Measurements from ENCODE around the gene TCEAL5.
"Not testable (repeated sequence)": the region's sequence is repeated elsewhere in the genome, so short reads cannot be mapped to it uniquely, and the experiment has no call there.

The TCEAL5 gene, protein sequence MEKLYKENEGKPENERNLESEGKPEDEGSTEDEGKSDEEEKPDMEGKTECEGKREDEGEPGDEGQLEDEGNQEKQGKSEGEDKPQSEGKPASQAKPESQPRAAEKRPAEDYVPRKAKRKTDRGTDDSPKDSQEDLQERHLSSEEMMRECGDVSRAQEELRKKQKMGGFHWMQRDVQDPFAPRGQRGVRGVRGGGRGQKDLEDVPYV

DNA sequence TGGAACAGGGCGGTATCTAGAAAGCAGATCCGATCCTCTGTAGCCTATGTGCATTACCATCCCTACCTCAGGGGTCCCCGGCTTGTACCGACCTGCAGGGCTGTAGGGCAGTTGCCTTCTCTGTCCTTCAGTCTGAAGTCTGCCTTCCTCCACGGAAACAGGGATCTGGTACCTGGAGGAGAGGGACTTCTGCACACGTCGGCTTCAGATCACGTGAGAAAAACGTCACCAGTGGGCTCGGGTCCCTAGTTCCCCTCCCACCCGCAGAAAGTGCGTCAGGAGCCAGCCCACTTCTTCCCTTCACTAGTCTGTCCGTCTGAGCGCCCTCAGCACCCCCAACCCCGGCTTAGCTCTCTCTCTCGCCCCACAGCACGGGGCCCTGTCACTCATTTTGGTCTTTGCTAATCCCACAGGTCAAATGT is at the start of gene TCEAL5:
TSS of gene TCEAL5 (minus strand) at position 170 of the 422 bp plus-strand sequence. CDS start 2,187 bp downstream, outside the sequence.
- no peak for DNase-seq (ENCODE audit: low spot score)

DNA sequence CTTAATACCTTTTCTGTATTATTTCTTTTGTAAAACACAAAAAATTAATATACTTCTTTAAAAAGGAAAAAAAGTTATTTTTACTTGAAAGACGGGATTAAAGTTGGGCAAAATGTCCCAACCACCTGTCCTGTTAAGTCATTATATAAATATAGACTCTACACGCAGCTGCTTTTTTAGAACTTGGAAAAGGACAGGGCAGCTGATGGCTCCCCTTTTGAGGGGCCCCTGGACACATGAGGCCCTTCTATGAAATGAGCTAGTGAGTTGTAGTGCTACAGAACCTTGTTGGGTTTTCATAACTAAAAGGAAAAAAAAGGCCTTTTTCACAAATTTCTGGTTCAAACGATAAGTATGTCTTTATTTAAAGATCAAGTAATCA is 34.8 kb upstream of the TCEAL5 start:
- no peak for DNase-seq (ENCODE audit: low spot score)

DNA sequence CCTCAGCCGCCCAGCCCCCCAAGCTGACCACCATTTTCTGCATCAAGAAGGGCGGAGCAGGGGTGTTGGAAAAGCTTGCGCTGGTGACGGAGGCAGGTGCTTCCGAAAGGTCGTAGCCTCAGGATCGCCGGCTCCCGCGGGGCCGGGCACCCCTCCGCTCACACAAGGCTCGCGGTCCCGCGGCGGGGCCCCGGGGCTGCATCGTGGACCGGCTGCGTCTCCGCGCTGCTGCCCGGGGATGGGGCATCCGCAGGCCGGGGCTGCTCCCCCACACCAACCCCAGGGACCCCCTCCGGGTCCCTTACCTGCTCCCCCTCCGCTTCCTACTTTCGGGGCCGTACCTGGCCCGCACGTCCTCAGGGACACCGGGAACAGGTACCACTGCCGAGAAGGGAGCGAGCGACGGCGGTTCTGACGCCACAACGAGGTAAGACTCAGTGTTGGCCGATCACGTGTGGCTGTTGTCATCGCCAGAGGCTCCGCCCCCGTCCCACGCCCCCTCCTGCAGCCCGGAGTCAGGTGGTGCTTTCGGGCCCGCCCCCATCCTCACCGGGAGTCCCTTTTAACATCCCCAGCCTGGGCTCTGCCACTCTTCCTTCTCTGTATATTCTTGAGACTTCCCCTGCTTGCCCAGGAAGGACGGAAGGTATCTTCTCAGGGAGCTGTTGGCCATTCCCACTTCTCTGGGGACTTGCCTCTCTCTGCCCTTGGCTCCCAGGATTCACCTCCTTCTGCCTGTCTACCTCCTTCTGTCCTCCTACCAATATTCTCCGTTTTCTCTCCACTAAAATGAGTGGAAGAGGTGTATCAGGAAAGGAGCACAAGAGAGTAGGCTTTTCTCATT is 34.2 kb upstream of the TCEAL5 start, which contains the start of gene BEX2:
TSS of gene BEX2 (minus strand) at position 436 of the 844 bp plus-strand sequence. CDS start 1,014 bp downstream, outside the sequence.
- peak; percentile 84 for DNase-seq (ENCODE audit: low spot score)

DNA sequence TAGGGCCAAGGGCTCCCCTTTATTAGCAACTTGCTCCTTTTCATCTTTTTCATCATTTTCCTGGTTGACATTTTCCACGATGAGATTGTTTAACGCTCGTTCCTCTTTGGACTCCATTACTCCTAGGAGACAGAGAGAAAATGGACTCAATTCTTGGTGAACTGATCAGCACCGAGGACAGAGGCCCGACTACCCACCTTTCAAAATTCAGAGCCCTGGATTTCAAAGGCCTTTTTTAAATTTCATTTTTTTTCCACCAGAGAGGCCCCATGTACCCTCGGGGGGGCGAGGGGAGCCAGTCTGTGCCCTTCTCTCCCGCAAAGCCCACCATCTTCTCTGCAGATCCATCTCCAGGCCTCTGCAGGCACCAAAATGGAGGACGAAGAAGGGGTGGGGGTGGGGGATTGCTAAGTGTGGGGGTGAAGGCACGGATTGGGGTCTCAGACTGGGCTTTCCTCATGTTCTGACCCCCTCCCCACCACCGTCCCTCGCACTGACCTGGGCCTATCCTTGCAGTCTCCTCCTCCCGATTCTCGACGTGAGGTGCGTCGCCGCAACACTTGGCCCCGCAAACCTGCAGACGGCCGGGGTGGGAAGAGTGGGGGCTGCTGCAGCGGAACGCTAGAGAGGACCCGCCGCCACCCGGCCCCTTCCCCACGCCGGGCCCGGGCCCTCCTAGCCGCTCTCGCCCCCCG is 33.5 kb upstream of the TCEAL5 start:
- DNase-seq (ENCODE audit: low spot score) = no peak

DNA sequence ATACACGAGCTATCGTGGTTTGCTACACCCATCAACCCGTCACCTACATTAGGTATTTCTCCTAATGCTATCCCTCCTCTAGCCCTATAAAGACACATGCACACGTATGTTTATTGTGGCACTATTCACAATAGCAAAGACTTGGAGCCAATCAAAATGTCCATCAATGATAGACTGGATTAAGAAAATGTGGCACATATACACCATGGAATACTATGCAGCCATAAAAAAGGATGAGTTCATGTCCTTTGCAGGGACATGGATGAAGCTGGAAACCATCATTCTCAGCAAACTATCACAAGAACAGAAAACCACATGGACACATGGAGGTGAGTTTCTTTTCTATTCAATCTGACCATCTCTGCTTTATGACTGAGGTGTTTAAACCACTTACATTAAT is 29.1 kb upstream of the TCEAL5 start:
- not testable (repeated sequence) for DNase-seq (ENCODE audit: low spot score)

DNA sequence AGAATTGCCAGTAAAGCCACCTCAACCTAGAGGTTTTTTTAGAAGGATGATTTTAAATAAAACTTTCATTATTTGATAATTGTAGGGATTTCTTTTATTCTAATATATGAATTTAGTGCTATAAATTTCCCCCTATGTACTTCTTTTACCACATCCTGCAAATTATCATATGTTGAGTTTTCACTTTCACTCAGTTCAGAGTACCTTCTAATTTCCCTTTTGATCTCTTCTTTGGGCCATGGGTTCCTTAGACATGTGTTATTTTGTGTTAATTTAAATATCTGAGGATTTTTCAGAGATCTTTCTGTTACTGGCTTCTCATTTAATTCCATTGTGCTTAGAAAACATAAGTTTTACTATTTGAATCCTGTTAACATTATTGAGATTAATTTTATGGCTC is 28.2 kb upstream of the TCEAL5 start:
- no peak for DNase-seq (ENCODE audit: low spot score)

DNA sequence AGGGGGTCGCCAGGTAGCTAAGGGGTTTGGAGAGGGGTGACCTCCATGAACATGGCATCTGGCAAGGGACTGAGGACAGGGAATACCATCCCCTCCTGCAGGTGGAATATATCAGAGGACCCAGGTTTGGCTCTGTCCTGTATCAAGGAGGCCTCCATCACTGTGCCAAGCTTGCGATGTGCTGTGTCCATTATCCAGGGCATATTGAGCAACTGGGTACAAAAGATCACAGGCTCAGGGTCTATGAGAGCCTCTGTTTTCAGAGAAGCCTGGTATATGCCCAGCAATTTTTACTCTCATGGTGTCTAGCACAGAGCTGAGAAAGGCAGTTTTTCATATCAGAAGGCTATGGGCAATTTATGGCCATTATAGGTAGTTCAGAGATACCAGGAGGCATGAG is 16.6 kb upstream of the TCEAL5 start:
- DNase-seq (ENCODE audit: low spot score) = no peak

DNA sequence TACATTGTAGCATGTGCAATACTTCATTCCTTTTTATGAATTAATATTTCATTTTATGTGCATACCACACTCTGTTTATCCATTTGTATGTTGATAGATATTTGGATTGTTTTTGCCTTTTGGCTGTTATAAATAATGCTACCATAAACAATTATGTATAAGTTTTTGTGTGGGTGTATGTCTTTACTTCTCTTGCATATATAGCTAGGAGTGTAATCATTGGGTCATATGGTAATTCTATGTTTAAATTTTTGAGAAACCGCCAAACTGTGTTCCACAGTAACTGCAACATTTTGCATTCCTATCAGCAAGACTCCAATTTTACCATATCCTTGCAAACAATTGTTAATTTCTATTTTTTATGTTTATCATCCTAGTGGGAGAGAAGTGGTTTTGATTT is 3.1 kb upstream of the TCEAL5 start:
- DNase-seq (ENCODE audit: low spot score) = no peak

DNA sequence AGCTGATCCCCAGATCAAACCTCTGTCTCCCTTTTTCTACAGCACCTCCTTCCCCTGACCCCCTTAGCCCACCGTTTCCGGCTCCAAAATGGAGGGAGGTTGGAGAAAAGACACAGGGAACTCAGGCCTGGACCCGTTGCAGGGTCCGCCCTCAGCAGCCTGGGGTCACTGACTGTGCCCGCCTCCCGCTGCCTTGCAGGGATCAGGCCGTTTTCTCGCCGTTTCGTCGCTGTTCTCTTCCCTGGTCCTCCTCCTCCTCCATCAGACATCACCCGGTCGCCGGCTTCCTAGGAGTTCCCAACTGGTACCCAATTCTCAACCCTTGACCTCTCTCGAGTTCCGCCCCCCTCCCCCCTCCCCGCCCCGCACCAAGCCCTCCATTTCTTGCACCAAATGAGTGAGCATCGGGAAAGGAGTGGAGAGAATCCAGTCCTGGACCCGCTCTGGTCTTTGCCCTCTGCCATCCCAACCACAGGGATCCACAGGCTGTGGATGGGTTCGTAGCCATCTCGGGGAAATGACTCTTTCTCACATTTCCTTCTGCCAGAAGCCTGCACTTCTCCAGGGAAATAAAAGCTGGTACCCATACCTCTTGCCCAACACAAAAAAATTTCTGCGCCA is 493 bp downstream of the TCEAL5 start:
- no peak for DNase-seq (ENCODE audit: low spot score)

DNA sequence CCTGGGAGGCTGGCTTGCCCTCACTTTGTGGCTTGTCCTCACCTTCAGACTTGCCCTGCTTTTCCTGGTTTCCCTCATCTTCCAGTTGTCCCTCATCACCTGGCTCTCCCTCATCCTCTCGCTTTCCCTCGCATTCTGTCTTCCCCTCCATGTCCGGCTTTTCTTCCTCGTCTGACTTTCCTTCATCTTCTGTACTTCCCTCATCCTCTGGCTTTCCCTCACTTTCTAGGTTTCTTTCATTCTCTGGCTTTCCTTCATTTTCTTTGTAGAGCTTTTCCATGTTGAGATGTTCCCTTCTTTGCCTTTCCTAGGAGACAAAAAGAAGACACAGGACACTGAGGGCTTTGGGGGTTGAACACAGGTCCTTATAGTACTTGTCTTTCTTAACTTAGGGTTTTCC is 2.3 kb downstream of the TCEAL5 start:
- DNase-seq (ENCODE audit: low spot score) = no peak

DNA sequence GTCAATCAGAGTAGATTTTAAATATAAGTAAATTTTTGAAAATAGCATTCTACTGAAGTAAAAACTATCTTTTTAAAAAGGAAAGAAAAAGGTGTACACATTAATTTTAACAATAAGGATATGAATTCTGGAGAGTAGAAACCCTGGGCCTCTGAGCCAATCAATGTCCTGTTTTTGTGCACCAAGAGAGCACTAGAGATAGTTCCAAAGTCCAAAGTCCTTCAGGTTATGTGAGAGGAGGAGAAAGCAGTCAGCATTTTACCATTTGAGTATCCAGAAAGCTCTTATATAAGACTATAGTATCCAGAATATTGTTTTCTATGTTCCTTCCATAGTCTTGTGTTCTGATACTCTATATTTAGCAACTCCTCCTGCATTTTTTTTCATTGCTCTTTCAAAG is 18.3 kb downstream of the TCEAL5 start:
- no peak for DNase-seq (ENCODE audit: low spot score)

DNA sequence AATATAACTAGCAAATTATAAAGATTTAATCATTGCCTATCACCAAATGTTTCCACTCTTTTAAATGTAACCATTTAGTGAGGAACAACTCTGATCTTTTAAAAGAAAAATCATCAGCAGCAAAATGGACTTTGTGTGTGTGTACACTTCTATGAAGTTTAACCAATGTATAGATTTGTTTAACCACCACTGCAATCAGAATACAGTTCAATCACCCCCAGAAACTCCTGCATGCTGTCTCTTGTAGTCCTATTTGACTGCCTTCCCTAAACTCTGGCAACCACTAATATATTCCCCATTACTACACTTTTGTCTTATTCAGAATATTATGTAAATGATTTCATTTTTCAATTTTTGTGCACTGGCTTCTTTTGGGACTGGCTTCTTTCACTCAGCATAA is 19.9 kb downstream of the TCEAL5 start:
- no peak for DNase-seq (ENCODE audit: low spot score)

DNA sequence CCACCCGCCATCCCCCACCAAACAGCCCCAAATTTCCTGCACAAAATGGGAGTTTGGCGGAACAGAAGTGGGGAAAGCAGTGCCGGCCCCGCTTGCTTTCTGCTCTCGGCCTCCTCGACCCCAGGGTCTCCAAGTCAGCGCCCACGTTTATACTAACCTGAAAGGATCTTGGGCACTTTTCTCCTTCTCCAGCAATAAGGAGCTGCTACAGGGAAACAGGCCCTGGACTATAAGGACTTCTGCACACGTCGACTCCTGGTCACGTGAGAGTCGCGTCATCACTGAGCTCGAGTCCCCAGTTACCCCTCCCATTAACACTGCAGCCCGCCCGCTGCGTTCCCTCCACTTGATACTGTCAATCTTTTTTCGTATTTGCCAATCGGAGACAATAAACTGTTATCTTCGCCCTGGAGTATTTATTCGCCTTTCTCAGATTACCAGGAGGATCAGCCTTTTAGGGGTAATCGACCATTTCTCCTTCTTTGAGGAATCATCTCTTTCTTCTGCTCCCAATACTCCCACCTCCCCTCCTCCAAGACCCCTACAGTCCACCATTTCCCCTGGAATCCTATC is 21.5 kb downstream of the TCEAL5 start, which contains the start of gene TCEAL8:
TSS of gene TCEAL8 (minus strand) at position 235 of the 573 bp plus-strand sequence. CDS start 1,176 bp downstream, outside the sequence.
- peak; percentile 58 for DNase-seq (ENCODE audit: low spot score)

DNA sequence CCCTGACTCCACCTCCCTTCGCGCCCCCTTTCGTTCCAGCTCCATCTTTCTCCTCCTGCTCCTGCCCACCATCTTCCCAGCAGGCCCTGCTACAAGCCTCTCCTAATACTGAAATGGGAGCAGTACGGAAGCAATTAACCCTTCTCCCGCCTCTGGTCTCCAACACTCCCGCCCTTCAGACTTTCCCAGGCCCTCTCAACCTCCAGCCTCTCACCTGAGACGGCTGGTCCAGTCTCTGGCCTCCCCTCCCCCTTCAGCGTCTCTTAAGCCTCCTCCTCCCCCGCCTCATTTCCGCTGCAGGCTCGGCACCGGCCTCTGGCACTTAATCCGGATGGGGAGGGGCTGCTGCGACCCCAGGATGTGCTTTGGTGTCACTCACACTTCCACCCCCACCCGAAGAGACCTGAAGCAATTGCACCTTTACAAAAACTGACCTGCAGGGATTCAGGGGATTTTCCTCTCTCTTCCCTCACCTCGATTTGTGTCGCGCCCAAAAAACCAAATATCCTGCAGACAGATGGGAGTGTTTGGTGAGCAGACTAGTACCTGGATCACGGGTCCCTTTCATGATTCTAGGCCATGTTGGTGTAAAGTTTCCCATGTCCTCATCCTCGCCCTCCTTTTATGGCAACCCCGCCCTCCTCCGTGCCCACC is 22.3 kb downstream of the TCEAL5 start:
- DNase-seq (ENCODE audit: low spot score) = peak; percentile 36

DNA sequence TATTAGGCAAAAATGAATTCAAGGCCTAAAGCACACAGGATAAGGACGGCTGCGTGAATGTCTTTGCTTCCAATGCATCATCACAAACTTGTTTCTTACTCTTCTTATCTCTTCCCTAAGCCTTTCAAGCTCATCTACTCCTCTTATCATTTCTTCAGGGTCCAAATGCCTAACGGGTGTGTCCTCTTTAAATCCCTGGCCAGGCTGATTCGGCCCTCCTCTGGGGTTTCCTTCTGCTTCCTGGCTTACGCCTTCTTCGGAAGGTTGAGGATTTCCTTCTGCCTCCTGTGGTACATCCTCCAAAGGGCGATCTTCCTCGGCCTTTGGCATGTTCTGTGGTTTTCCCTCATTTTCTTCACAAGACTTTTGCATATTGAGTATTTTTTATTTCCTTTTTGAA is 22.9 kb downstream of the TCEAL5 start:
- DNase-seq (ENCODE audit: low spot score) = no peak

DNA sequence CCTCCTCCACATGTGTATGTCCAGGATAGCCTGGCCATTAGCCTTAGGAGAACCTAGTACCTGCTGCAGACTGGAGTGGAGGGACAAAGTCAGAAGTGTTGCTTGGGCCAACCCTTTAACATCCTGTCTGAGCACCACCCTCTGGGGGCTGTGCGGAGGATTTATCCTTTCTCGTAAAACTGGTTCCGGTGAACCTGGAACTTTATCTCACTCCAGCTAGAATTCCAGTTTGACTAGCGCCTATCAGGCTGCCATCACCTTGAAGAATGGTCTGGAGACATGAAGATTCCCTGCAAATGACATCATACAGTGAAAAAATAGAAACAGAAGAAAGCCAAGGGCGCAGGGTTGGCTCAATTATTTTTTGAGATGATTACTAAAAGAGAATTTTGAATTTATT is 25.6 kb downstream of the TCEAL5 start:
- DNase-seq (ENCODE audit: low spot score) = no peak

DNA sequence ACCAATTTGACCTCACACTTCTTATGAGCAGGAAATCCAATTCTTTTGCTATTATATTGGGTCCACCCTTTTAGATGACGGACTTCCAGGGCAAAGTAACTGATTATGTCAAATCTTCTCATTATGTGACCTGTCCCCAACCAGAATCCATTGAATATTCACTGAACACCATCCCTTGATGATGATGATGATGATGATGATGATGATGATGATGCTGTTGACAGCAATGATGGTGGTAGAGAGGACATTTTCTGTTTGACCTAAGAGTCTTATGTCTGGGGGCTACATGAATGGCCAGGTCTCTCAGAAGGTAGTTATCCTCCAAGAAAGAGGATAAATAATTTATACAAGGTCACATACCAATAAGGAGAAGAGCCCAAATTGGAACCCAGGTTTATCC is 26.7 kb downstream of the TCEAL5 start:
- DNase-seq (ENCODE audit: low spot score) = no peak

DNA sequence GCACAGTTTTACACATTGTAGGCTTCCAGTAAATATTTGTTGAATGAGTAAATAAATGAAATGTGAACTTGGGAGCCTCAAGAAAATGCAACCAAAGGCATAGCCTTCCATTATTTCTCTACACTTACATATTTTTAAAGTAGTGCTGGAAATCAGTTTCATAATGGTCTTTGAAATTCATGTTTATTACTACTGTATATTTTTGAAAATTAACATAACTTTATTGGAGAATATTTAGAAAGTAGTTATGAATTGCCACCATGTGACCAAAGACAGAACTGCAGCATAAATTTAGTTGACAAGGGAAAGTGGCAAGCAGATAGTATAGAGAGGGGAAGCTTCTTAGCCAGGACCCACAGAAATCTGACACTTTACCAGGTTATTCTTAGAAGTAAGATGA is 28.0 kb downstream of the TCEAL5 start:
- DNase-seq (ENCODE audit: low spot score) = peak; percentile 1

DNA sequence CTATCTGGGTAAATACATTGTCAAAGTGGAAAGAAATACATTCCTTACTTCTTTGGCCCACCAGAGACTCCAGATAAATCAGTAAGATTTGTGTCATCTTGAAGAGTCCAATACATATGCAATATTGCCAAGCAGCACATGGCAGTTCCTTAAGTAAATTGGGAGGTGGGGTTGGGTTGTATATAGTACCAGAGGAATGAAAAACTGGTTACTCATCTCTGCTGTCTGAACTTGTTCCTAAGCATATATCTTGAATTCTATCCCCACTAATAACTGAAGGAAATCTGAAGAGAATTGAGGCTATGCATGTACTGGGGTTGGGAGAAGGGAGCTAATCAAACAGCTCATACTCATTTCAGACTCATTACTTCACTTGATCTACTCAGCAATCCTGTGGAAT is 36.4 kb downstream of the TCEAL5 start:
- no peak for DNase-seq (ENCODE audit: low spot score)

DNA sequence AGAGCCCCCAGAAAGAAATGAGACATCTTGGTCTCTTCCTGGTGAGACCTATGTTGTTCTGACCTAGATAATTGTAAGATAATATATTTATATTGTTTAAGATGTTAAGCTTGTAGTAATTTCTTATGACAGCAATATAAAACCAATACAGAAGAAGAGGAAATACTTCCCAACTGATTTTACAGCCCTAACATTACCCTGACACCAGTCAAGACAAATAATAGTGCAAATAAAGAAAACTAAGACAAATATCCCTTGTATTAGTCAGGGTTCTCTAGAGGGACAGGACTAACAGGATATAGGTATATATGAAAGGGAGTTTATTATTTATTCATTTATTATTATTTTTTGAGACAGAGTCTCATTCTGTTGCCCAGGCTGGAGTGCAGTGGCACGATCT is 40.3 kb downstream of the TCEAL5 start:
- no peak for DNase-seq (ENCODE audit: low spot score)

DNA sequence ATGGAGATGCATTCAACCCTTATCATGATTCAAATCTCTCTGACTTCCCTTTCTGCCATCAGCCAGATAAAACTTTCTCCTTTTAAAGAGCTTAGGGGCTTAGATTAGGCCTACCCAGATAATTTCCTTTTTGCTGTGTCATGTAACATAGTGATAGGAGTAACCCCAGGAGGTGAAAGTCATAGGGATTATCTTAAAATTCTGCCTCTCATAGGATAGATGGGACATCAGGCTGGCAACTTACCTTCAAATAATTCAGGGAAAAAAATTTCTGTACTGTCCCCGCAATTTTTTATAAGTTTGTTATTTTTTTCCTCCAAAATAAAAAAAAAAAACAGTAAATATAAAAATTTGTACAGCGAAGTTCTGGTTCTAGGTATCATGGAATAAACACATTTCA is 40.9 kb downstream of the TCEAL5 start:
- DNase-seq (ENCODE audit: low spot score) = not testable (repeated sequence)
